ENCODE measurements around the gene PDPK1.
"Not testable (repeated sequence)": the region's sequence is repeated elsewhere in the genome, so short reads cannot be mapped to it uniquely, and the experiment has no call there.

GRCh38 chr16:2540912-2541311 lies 3.1 kb downstream of the PDPK1 start:
- not testable (repeated sequence) for TF ChIP-seq CTCF, POLR2A (IDR thresholded peaks at IDR 0.05)

All from heart left ventricle (tissue), 13 donors.